ENCODE data around the gene DVL2. TPM values are rescaled to one million over a fixed set of nuclear protein-coding genes. Genes with fewer than 3 reads are reported as not detected.
A peak's percentile ranks its signal among the peaks of the same experiment; 100 is the strongest.

The DVL2 gene
- total RNA-seq, 1 donor from 2014 or later: 93.9 TPM

GRCh38 chr17:7208754-7209460, 25.4 kb downstream of the DVL2 start:
- Mint-ChIP-seq H3K9me3 (no peaks in the 10 kb centered on the region), H3K36me3 (peaks cover 7% of the 10 kb centered on the region), H3K4me1 (ENCODE audit: unreplicated experiment) (peaks cover 58% of the 10 kb centered on the region), H3K27me3 (peaks cover 29% of the 10 kb centered on the region), H3K27ac (no peak overlapping the region), H3K4me3 (peak overlapping the region; percentile 47)
- DNase-seq (ENCODE audit: extremely low spot score, unreplicated experiment): no peak
- TF ChIP-seq CTCF (conservative IDR thresholded peaks at IDR 0.05): no peak

GRCh38 chr17:7208027-7208571, 26.2 kb downstream of the DVL2 start:
- Mint-ChIP-seq H3K36me3 (peaks cover 3% of the 10 kb centered on the region), H3K27me3 (peaks cover 22% of the 10 kb centered on the region), H3K4me1 (ENCODE audit: unreplicated experiment) (peaks cover 54% of the 10 kb centered on the region), H3K27ac (no peak overlapping the region), H3K9me3 (no peaks in the 10 kb centered on the region), H3K4me3 (peak overlapping the region; percentile 47)
- DNase-seq (ENCODE audit: extremely low spot score, unreplicated experiment): no peak
- no peak for TF ChIP-seq CTCF (conservative IDR thresholded peaks at IDR 0.05)

- Mint-ChIP-seq H3K27me3 (peaks cover 20% of the 10 kb centered on the region), H3K36me3 (peaks cover 5% of the 10 kb centered on the region), H3K4me1 (ENCODE audit: unreplicated experiment) (peaks cover 53% of the 10 kb centered on the region), H3K4me3 (peak overlapping the region; percentile 46), H3K9me3 (no peaks in the 10 kb centered on the region), H3K27ac (no peak overlapping the region)
- no peak for DNase-seq (ENCODE audit: extremely low spot score, unreplicated experiment)
- no peak for TF ChIP-seq CTCF (conservative IDR thresholded peaks at IDR 0.05)
These were observed 27.0 kb downstream of the DVL2 start for GRCh38 chr17:7207120-7208001.

- H3K27me3 Mint-ChIP-seq: peaks cover 13% of the 10 kb centered on the region
- TF ChIP-seq CTCF (conservative IDR thresholded peaks at IDR 0.05): no peak
- H3K36me3 Mint-ChIP-seq: peaks cover 8% of the 10 kb centered on the region
- peak overlapping the region; percentile 65 for H3K27ac Mint-ChIP-seq
- peaks cover 45% of the 10 kb centered on the region for H3K4me1 Mint-ChIP-seq (ENCODE audit: unreplicated experiment)
- H3K9me3 Mint-ChIP-seq: no peaks in the 10 kb centered on the region
- peak overlapping the region; percentile 86 for H3K4me3 Mint-ChIP-seq
- no peak for DNase-seq (ENCODE audit: extremely low spot score, unreplicated experiment)
These were observed 28.8 kb downstream of the DVL2 start for GRCh38 chr17:7205561-7205960.

GRCh38 chr17:7204828-7205461, 29.4 kb downstream of the DVL2 start:
- H3K36me3 Mint-ChIP-seq: peaks cover 8% of the 10 kb centered on the region
- no peaks in the 10 kb centered on the region for H3K9me3 Mint-ChIP-seq
- H3K4me3 Mint-ChIP-seq: peak overlapping the region; percentile 86
- peak; percentile 89 for DNase-seq (ENCODE audit: extremely low spot score, unreplicated experiment)
- H3K4me1 Mint-ChIP-seq (ENCODE audit: unreplicated experiment): peaks cover 39% of the 10 kb centered on the region
- H3K27ac Mint-ChIP-seq: peak overlapping the region; percentile 65
- TF ChIP-seq CTCF (conservative IDR thresholded peaks at IDR 0.05): no peak
- peaks cover 6% of the 10 kb centered on the region for H3K27me3 Mint-ChIP-seq

Measured in type B pancreatic cell (in vitro differentiated cells).